GM06990 (cell line): ENCODE data around the gene PYHIN1.

Experiments used
- DNase-seq: peaks from one replicate; pipeline ENCODE4 v3.0.0-alpha.2; 2011; ENCODE audit not compliant: insufficient read length; ENCODE audit errors: extremely low read depth
- H3K27me3 ChIP-seq: replicated peaks from 2 replicates; pipeline ENCODE4 v1.6.0; 2011; ENCODE audit warnings: low read length; ENCODE audit not compliant: control insufficient read depth, insufficient read depth
- H3K36me3 ChIP-seq: 2 replicates; pipeline ENCODE4 v1.5.1; 2011; ENCODE audit warnings: low read length; ENCODE audit not compliant: control insufficient read depth, insufficient read depth
- H3K4me3 ChIP-seq: replicated peaks from 2 replicates; pipeline ENCODE4 v1.5.1; 2011; ENCODE audit warnings: low read depth, mild to moderate bottlenecking, control low read depth, low read length
- TF ChIP-seq, protein P1 (sequence below): IDR thresholded peaks from 2 replicates; pipeline ENCODE4 v1.5.1; 2011; ENCODE audit warnings: low read length, control low read depth, mild to moderate bottlenecking, inconsistent platforms; ENCODE audit not compliant: insufficient read depth, poor library complexity, severe bottlenecking

The PYHIN1 gene

DNA sequence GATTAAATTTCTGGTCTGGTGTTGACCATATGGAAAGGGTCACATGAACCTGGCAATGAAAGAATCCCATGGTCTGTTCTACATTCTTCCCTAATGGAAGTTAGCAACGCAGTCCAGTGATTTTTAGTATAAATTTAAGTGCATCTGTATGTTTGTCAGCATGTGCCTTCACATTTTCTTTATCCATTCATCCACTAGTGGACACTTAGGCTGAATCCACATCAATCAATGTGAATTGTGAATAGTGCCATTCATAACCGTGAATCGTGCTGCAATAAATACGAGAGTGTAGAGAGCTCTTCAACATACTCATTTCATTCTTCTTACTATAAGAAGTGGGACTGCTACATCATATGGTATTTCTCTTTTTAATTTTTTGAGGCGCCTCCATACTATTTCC is 65.6 kb downstream of the PYHIN1 start:
- TF ChIP-seq, protein P1, sequence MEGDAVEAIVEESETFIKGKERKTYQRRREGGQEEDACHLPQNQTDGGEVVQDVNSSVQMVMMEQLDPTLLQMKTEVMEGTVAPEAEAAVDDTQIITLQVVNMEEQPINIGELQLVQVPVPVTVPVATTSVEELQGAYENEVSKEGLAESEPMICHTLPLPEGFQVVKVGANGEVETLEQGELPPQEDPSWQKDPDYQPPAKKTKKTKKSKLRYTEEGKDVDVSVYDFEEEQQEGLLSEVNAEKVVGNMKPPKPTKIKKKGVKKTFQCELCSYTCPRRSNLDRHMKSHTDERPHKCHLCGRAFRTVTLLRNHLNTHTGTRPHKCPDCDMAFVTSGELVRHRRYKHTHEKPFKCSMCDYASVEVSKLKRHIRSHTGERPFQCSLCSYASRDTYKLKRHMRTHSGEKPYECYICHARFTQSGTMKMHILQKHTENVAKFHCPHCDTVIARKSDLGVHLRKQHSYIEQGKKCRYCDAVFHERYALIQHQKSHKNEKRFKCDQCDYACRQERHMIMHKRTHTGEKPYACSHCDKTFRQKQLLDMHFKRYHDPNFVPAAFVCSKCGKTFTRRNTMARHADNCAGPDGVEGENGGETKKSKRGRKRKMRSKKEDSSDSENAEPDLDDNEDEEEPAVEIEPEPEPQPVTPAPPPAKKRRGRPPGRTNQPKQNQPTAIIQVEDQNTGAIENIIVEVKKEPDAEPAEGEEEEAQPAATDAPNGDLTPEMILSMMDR: no peak
- Histone ChIP-seq H3K4me3 (no peak overlapping the region), H3K36me3 (no peaks in the 10 kb centered on the region), H3K27me3 (no peaks in the 10 kb centered on the region)
- no peak for DNase-seq

DNA sequence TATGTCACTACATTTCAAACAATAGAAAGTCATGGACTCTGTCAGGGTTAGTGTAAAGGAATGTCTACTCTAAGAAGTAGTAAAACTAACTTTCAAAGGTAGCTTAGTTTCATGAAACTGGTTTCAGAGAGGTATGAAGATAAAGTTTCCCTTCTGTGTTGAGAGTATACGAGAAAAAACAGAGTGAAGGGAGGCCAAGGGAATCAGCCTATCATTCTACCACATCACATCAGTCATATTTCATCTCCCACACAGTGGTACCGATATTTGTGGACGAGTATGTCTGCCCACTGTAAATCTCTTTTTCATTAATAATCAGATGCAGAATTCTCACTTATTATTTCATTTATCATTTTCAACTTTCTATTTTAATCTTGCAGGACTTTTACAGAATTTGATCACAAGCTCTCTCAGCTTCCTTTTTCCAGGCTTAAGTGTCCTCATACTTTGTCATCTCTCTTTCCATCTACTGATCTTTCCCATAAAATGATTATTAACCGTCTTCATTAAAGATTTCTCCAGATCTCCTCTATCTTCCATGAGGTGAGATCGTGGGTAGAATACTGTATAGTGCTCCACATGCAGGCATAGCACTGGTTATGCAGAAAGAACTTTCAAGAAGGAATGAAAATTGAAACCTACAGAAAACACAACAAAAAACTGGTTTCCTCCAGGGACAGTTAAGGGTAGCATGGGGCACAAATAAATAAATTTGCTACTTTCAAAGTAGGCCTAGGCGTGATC is 66.9 kb downstream of the PYHIN1 start:
- DNase-seq: no peak
- TF ChIP-seq, protein P1: no peak
- H3K4me3 ChIP-seq: no peak overlapping the region
- H3K36me3 ChIP-seq: no peaks in the 10 kb centered on the region
- no peaks in the 10 kb centered on the region for H3K27me3 ChIP-seq

DNA sequence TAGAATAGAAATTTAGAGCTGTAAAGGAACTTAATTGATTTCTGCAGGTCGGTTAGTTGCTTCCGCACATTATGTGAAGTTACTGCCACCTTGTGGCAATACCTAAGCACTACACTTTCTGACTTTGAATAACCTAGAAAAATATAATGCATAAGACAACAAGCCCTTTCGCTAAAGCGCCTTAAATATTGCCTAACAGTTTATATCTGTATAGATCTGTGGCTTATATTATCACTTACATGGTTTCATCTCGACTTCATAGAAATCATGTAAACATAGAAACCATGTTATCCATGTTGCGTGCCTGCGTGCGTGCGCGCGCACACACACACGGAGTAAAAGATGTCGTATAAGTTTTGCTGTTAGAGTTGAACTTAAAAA is 67.4 kb downstream of the PYHIN1 start:
- no peak overlapping the region for H3K4me3 ChIP-seq
- H3K27me3 ChIP-seq: no peaks in the 10 kb centered on the region
- TF ChIP-seq, protein P1: peak; percentile 56
- no peaks in the 10 kb centered on the region for H3K36me3 ChIP-seq
- DNase-seq: no peak

DNA sequence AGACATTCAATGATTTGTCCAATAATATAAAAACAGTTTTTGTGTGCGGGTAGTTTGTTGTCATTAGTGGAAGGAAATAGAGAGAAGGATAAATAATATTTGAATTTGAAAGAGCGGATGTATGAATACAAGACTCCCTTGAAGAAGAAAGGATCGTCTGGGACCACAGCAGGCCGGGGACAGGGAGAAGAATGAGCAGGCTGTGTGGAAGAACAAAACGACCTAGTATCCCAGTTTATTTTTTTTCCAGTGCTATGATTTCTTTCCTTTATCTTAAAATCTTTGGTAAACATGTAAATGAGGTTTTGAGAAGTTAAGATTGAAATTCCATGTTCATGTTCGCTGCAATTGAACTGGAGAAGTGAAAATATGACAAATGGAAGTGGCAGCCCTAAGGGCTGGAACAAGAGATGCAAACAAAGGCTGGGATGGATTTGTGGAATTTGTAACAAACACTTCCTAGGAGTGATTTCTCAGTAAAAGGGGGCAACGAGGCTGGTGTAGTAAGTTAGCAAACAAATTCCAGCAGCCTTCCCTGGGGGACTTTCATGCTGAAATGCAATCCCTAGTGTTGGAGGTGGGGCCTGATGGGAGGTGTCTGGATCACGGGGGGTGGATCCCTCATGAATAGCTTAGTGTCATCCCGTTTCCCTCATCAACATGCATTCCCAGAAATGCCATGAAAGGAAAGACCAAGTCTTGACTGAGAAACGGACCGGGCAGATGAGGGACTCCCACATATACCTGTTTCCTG is 68.1 kb downstream of the PYHIN1 start:
- no peaks in the 10 kb centered on the region for H3K27me3 ChIP-seq
- no peak overlapping the region for H3K4me3 ChIP-seq
- DNase-seq: no peak
- TF ChIP-seq, protein P1: no peak
- H3K36me3 ChIP-seq: no peaks in the 10 kb centered on the region

DNA sequence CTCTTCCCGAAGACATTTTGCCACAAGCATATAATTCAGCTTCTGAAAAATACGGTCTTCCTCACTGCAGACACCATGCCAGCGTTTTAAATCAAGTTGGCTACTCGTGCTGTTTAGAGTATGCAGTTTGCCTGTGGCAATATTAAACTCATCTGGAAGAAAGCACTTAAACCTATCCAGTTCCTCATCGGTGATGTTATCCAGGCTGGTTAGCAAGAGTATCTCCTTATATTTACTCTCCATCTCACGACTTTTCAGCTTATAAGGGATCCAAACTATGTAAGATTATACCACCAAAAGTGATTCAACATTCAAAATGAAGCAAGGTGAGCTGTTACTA is 68.7 kb downstream of the PYHIN1 start:
- DNase-seq: no peak
- H3K27me3 ChIP-seq: no peaks in the 10 kb centered on the region
- H3K4me3 ChIP-seq: no peak overlapping the region
- TF ChIP-seq, protein P1: no peak
- H3K36me3 ChIP-seq: no peaks in the 10 kb centered on the region

DNA sequence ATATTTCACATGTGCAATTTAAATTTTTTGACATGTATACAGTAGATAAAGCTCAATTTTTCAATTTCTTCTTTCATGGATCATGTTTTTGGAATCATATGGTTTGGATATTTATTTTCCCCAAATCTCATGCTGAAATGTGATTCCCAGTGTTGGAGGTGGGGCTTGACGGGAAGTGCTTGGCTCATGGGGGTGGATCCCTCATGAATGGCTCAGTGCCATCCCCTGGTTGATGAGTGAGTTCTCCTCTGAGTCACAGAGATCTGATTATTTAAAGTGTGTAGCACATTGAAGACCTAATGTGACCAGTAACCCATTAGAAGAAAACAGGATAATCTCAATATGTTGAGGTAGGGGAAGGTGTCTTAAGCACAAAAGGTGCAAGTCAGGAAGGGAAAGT is 69.3 kb downstream of the PYHIN1 start:
- no peaks in the 10 kb centered on the region for H3K27me3 ChIP-seq
- TF ChIP-seq, protein P1: no peak
- H3K4me3 ChIP-seq: no peak overlapping the region
- H3K36me3 ChIP-seq: no peaks in the 10 kb centered on the region
- no peak for DNase-seq
